ENCODE measurements around the gene HP. TPM values are rescaled to one million over a fixed set of nuclear protein-coding genes. Genes with fewer than 3 reads are reported as not detected.

Gene HP
- total RNA-seq, 1 experiment from 2014 or later = 10.0 TPM

GRCh38 chr16:72044296-72044695, 10.0 kb upstream of the HP start:
- CTCF ChIA-PET = no interaction called here
- TF ChIP-seq ZNF232 (CRISPR knock-in tag; IDR thresholded peaks at IDR 0.05) (no peak), ZNF121 (CRISPR knock-in tag; IDR thresholded peaks at IDR 0.05) (no peak)
- POLR2A ChIA-PET = no interaction called here
- H3K36me3 Mint-ChIP-seq = no peaks in the 10 kb centered on the region
- no peak overlapping the region for H3K4me3 Mint-ChIP-seq
- no peak for DNase-seq (ENCODE audit: low spot score)
- H3K9me3 Mint-ChIP-seq = peaks cover 9% of the 10 kb centered on the region
- ATAC-seq = no peak
- no peak overlapping the region for H3K27ac Mint-ChIP-seq
- H3K27me3 Mint-ChIP-seq (ENCODE audit: low read depth) = peaks cover 3% of the 10 kb centered on the region; the same call in 1 of the 2 replicates
- no peaks in the 10 kb centered on the region for H3K4me1 Mint-ChIP-seq

GRCh38 chr16:72044825-72045359, 9.4 kb upstream of the HP start:
- no peak overlapping the region for H3K4me3 Mint-ChIP-seq
- no peaks in the 10 kb centered on the region for H3K36me3 Mint-ChIP-seq
- TF ChIP-seq SP1 (CRISPR knock-in tag; conservative IDR thresholded peaks at IDR 0.05) = no peak
- TF ChIP-seq TEAD4 (CRISPR knock-in tag; IDR thresholded peaks at IDR 0.05) = no peak
- no peak for TF ChIP-seq RORB (CRISPR knock-in tag; IDR thresholded peaks at IDR 0.05)
- no peak for TF ChIP-seq ATF6 (CRISPR knock-in tag; IDR thresholded peaks at IDR 0.05)
- TF ChIP-seq TP53 (CRISPR knock-in tag; IDR thresholded peaks at IDR 0.05) = no peak
- TF ChIP-seq ZNF232 (CRISPR knock-in tag; IDR thresholded peaks at IDR 0.05) = no peak
- no peak for TF ChIP-seq GTF2I (CRISPR knock-in tag; conservative IDR thresholded peaks at IDR 0.05)
- no peak for TF ChIP-seq ZNF281 (CRISPR knock-in tag; IDR thresholded peaks at IDR 0.05)
- no peak for TF ChIP-seq PREB (CRISPR knock-in tag; IDR thresholded peaks at IDR 0.05; ENCODE audit: borderline replicate concordance)
- TF ChIP-seq NR3C1 (CRISPR knock-in tag; conservative IDR thresholded peaks at IDR 0.05; ENCODE audit: low read depth) = no peak
- no peak for TF ChIP-seq ZBTB43 (CRISPR knock-in tag; IDR thresholded peaks at IDR 0.05)
- TF ChIP-seq NFE2L1 (CRISPR knock-in tag; IDR thresholded peaks at IDR 0.05) = no peak
- TF ChIP-seq ATF2 (CRISPR knock-in tag; IDR thresholded peaks at IDR 0.05; ENCODE audit: borderline replicate concordance, low read depth) = no peak
- no peak for TF ChIP-seq HMGXB4 (CRISPR knock-in tag; IDR thresholded peaks at IDR 0.05)
- no peak for TF ChIP-seq SMAD3 (CRISPR knock-in tag; IDR thresholded peaks at IDR 0.05; ENCODE audit: borderline replicate concordance)
- no peak for TF ChIP-seq CREM (CRISPR knock-in tag; IDR thresholded peaks at IDR 0.05)
- TF ChIP-seq ZNF121 (CRISPR knock-in tag; IDR thresholded peaks at IDR 0.05) = no peak
- H3K27ac Mint-ChIP-seq = no peak overlapping the region
- H3K27me3 Mint-ChIP-seq (ENCODE audit: low read depth) = peaks cover 7% of the 10 kb centered on the region
- ATAC-seq (no peak), DNase-seq (ENCODE audit: low spot score) (no peak)
- CTCF ChIA-PET = no interaction called here
- peaks cover 13% of the 10 kb centered on the region for H3K9me3 Mint-ChIP-seq
- no peaks in the 10 kb centered on the region for H3K4me1 Mint-ChIP-seq
- POLR2A ChIA-PET = no interaction called here
